Astrocyte (in vitro differentiated cells and primary cell): Measurements from ENCODE around the gene NRSN2.

Experiments
- CTCF ChIP-seq: IDR thresholded peaks from 2 replicates; pipeline ENCODE4 v1.5.1; 2011; ENCODE audit warnings: low read depth, mild to moderate bottlenecking, inconsistent platforms, low read length, moderate library complexity; ENCODE audit not compliant: insufficient read depth
- EZH2 ChIP-seq: IDR thresholded peaks from 2 replicates; pipeline ENCODE4 v1.6.1; 2012; ENCODE audit warnings: mild to moderate bottlenecking, low read length, inconsistent platforms; ENCODE audit not compliant: insufficient read depth

DNA sequence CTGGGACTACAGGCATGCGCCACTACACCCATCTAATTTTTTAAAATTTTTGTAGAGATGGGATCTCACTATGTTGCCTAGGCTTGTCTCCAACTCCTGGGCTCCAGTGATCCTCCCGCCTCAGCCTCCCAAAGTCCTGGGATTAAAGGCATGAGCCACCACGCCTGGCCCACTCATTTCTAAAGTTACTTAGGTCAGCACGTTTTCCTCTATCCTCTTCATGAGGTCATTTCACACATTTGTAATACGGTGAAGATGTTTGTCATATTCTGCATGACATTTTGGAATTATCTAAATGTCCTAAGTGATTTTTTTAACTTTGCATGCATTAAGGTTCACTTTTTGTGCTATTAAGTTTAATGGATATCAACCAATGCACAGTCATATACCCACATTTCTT, 33.5 kb upstream of the NRSN2 start:
- TF ChIP-seq CTCF (no peak), EZH2 (no peak)
